Esophagus squamous epithelium (tissue), 5 donors: ENCODE measurements around the gene HBE1. TPM values are rescaled to one million over a fixed set of nuclear protein-coding genes. Genes with fewer than 3 reads are reported as not detected.

Experiments
- DNase-seq: peaks from one replicate; lab custom pipeline; 2025; lab: John Stamatoyannopoulos, UW
- H3K27ac ChIP-seq, 4 donors: fragments of 200-600 bp; sonication (generic); one replicate each; pipeline ENCODE4 v1.5.1; 2016 to 2019; ENCODE audit warnings: mild to moderate bottlenecking in 1 of 4
- H3K27me3 ChIP-seq, 4 donors: fragments of 200-600 bp; sonication (generic); 1 replicate in 3 of 4; 2 replicates in 1 of 4; pipeline versions ENCODE4 v1.5.1 to v1.6.0; 2017 to 2021; ENCODE audit warnings: antibody characterized with exemption in 1 of 4
- H3K36me3 ChIP-seq, 3 donors: fragments of 200-600 bp; sonication (generic); one replicate each; pipeline ENCODE4 v1.5.1; 2016 to 2019
- H3K4me1 ChIP-seq, 3 donors: fragments of 200-600 bp; sonication (generic); one replicate each; pipeline ENCODE4 v1.5.1; 2017 to 2019
- H3K4me3 ChIP-seq, 4 donors: fragments of 200-600 bp; sonication (generic); 1 replicate in 3 of 4; 2 replicates in 1 of 4; pipeline ENCODE4 v1.5.1; 2016 to 2019; ENCODE audit warnings: mild to moderate bottlenecking in 2 of 4, moderate library complexity in 1 of 4
- H3K9me3 ChIP-seq, 3 donors: fragments of 200-600 bp; sonication (generic); one replicate each; pipeline ENCODE4 v1.5.1; 2016 to 2019
- POLR2A ChIP-seq, 4 donors: fragments of 450-650 bp; IDR thresholded peaks; one replicate each; pipeline ENCODE4 v1.6.1; 2017; ENCODE audit warnings: antibody characterized with exemption in 4 of 4, mild to moderate bottlenecking in 4 of 4, moderate library complexity in 3 of 4
- WGBS, 2 donors: methylation state at CpG; one replicate each; pipeline ENCODE4 v1.1.5; 2018; 5-methylcytosine and 5-hydroxymethylcytosine counted together
- intact Hi-C: fragments of 100-400 bp; cut with DNase I; formaldehyde crosslinking; loops from one replicate; pipeline ENCODE4 v1.15.0; 2022
- total RNA-seq, 4 donors: library from RNA; depleted of rRNA; stranded (reverse); fragments of >200 nt; gene quantifications; one replicate each; pipeline ENCODE4 v1.1.0, GENCODE V29; 2016
- TF ChIP-seq, protein P1 (sequence below), 6 experiments: fragments of 450-650 bp in 4 of 6; fragments of 200-600 bp in 2 of 6; sonication (generic) in 2 of 6; IDR thresholded peaks; one replicate each; pipeline ENCODE4 v1.5.1; 2016 to 2019; ENCODE audit warnings: antibody characterized with exemption in 6 of 6, mild to moderate bottlenecking in 4 of 6, moderate library complexity in 4 of 6
- donor health status: DM: yes; HTN: yes; CAD: no.

The HBE1 gene
- total RNA-seq, 4 donors from 2014 or later = not detected

DNA sequence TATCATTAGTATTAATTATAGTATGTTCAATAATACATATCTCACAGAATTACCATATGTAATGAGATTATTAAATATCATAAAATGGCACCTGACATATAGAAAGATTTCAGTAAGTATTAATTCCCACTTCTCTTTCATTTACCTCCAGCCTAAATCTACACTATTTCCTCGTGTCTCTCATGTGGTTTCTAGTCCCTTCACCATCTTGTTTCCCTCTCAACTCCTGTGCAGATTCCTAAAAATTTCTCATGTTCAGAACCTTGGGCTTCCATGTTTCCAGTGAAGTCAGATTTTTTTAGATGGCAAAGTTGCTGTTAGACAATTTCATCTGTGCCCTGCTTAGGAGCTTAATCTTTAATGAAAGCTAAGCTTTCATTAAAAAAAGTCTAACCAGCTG, 14.1 kb upstream of the HBE1 start:
- Histone ChIP-seq H3K27ac (no peak overlapping the region), H3K4me3 (no peak overlapping the region), H3K4me1 (peaks cover 0 to 6% (median 0%) of the 10 kb centered on the region in 3 donors), H3K27me3 (no peaks in the 10 kb centered on the region), H3K36me3 (no peaks in the 10 kb centered on the region), H3K9me3 (no peaks in the 10 kb centered on the region)
- WGBS, 2 donors = 61 to 63% methylated on average over 1 of the region's 1 CpG
- TF ChIP-seq POLR2A (IDR thresholded peaks at IDR 0.05) = no peak
- TF ChIP-seq, protein P1, sequence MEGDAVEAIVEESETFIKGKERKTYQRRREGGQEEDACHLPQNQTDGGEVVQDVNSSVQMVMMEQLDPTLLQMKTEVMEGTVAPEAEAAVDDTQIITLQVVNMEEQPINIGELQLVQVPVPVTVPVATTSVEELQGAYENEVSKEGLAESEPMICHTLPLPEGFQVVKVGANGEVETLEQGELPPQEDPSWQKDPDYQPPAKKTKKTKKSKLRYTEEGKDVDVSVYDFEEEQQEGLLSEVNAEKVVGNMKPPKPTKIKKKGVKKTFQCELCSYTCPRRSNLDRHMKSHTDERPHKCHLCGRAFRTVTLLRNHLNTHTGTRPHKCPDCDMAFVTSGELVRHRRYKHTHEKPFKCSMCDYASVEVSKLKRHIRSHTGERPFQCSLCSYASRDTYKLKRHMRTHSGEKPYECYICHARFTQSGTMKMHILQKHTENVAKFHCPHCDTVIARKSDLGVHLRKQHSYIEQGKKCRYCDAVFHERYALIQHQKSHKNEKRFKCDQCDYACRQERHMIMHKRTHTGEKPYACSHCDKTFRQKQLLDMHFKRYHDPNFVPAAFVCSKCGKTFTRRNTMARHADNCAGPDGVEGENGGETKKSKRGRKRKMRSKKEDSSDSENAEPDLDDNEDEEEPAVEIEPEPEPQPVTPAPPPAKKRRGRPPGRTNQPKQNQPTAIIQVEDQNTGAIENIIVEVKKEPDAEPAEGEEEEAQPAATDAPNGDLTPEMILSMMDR (IDR thresholded peaks at IDR 0.05) = no peak
- intact Hi-C loops = no loop called here
- no peak for DNase-seq

DNA sequence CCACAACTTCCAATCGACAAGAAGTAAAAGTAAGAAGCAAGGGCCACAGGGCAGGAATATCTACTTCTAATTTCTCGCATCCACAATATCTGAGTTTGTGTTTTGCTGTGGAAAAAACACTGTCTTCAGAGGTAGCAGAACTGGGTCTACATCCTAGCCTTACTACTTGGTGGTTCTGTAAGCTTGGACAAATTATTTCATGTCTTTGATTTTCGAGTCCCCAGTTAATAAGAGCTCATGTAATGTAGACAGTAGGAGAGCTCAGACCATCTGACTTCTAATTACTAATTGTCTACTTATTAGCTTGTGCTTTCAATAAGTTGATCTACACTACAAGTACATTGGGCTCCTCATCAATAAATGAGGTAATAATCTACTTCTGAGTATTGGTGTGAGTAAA, 13.3 kb upstream of the HBE1 start:
- no peak for TF ChIP-seq POLR2A (IDR thresholded peaks at IDR 0.05)
- TF ChIP-seq, protein P1 (IDR thresholded peaks at IDR 0.05) = no peak
- Histone ChIP-seq H3K36me3 (no peaks in the 10 kb centered on the region), H3K27ac (no peak overlapping the region), H3K4me3 (no peak overlapping the region), H3K27me3 (no peaks in the 10 kb centered on the region), H3K4me1 (peaks cover 0 to 6% (median 0%) of the 10 kb centered on the region in 3 donors), H3K9me3 (no peaks in the 10 kb centered on the region)
- DNase-seq = no peak
- WGBS, 2 donors = 60 to 69% methylated on average over 3 of the region's 3 CpGs
- intact Hi-C loops = no loop called here

DNA sequence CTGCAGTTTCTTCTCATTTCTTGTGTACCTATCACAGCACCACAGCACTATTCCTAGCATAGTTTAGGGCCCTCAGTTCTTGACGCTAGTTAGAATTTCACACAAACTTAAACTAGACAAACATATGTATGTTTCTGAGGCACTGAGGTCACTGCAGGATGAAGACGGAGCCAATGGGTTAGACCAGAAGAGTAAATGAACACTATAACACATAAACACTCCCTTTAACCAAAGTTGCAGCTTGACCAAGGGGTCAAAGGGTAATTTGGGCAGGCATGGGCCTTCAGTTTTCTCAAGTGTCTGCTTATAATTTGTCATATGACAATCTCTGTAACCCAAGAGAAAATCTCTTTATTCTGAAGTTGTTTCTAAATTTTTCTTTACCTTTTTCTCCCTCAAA, 12.9 kb upstream of the HBE1 start:
- no peaks in the 10 kb centered on the region for H3K36me3 ChIP-seq
- H3K27ac ChIP-seq = no peak overlapping the region
- no peaks in the 10 kb centered on the region for H3K27me3 ChIP-seq
- TF ChIP-seq, protein P1 (IDR thresholded peaks at IDR 0.05) = no peak
- TF ChIP-seq POLR2A (IDR thresholded peaks at IDR 0.05) = no peak
- no peak for DNase-seq
- no peak overlapping the region for H3K4me3 ChIP-seq
- intact Hi-C loops = no loop called here
- no peaks in the 10 kb centered on the region for H3K9me3 ChIP-seq
- H3K4me1 ChIP-seq = peaks cover 0 to 6% (median 0%) of the 10 kb centered on the region in 3 donors
- 79 to 85% methylated on average over 2 of the region's 2 CpGs for WGBS, 2 donors

DNA sequence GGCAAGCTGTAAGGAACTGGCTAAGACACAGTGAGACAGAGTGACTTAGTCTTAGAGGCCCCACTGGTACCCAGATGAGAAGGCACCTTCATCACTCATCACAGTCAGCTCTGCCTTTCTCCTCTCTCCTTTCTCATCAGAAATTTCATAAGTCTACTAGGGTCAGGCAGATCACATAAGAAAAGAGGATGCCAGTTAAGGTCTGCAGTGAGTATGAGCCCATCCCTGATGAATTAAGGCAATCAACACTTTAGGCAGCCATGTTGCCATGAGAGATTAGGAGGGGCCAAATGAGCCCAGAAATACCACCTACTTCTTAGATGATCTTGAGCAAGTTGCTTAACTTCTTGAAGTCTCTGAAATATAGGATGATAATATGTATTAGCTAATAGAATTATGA, 11.9 kb upstream of the HBE1 start:
- H3K4me1 ChIP-seq = peaks cover 0 to 6% (median 0%) of the 10 kb centered on the region in 3 donors
- no peaks in the 10 kb centered on the region for H3K36me3 ChIP-seq
- H3K9me3 ChIP-seq = no peaks in the 10 kb centered on the region
- DNase-seq = no peak
- TF ChIP-seq, protein P1 (IDR thresholded peaks at IDR 0.05) = no peak
- no peak for TF ChIP-seq POLR2A (IDR thresholded peaks at IDR 0.05)
- no peak overlapping the region for H3K27ac ChIP-seq
- H3K4me3 ChIP-seq = no peak overlapping the region
- intact Hi-C loops = no loop called here
- H3K27me3 ChIP-seq = no peaks in the 10 kb centered on the region

DNA sequence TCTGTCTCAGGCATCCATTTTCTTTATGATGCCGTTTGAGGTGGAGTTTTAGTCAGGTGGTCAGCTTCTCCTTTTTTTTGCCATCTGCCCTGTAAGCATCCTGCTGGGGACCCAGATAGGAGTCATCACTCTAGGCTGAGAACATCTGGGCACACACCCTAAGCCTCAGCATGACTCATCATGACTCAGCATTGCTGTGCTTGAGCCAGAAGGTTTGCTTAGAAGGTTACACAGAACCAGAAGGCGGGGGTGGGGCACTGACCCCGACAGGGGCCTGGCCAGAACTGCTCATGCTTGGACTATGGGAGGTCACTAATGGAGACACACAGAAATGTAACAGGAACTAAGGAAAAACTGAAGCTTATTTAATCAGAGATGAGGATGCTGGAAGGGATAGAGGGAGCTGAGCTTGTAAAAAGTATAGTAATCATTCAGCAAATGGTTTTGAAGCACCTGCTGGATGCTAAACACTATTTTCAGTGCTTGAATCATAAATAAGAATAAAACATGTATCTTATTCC, 10.9 kb upstream of the HBE1 start:
- no peaks in the 10 kb centered on the region for H3K27me3 ChIP-seq
- no peak overlapping the region for H3K4me3 ChIP-seq
- 13 to 21% methylated on average over 3 of the region's 3 CpGs for WGBS, 2 donors
- peaks cover 0 to 6% (median 0%) of the 10 kb centered on the region in 3 donors for H3K4me1 ChIP-seq
- H3K27ac ChIP-seq = no peak overlapping the region
- H3K36me3 ChIP-seq = no peaks in the 10 kb centered on the region
- no peaks in the 10 kb centered on the region for H3K9me3 ChIP-seq
- no peak for DNase-seq
- TF ChIP-seq, protein P1 (IDR thresholded peaks at IDR 0.05) = no peak
- TF ChIP-seq POLR2A (IDR thresholded peaks at IDR 0.05) = no peak
- intact Hi-C loops = no loop called here
